Measurements from ENCODE around the gene HES2. TPM values are rescaled to one million over a fixed set of nuclear protein-coding genes. Genes with fewer than 3 reads are reported as not detected.

The HES2 gene
- total and polyA plus RNA-seq, 9 of the 15 experiments (the other 6 are each of a cell fraction or from before 2014, with no cell fraction given) = 0.05 to 0.18 (median 0.07) TPM; not detected in 4

- 0 out of 2 replicates have a peak, but pooled peaks have one; percentile 44 for TF ChIP-seq ERF (CRISPR knock-in tag; IDR thresholded peaks at IDR 0.05)
- TF ChIP-seq, protein P1, sequence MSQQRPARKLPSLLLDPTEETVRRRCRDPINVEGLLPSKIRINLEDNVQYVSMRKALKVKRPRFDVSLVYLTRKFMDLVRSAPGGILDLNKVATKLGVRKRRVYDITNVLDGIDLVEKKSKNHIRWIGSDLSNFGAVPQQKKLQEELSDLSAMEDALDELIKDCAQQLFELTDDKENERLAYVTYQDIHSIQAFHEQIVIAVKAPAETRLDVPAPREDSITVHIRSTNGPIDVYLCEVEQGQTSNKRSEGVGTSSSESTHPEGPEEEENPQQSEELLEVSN (IDR thresholded peaks at IDR 0.05; ENCODE audit: borderline replicate concordance in 1 of 2, extremely low read depth in 1 of 2, insufficient read depth in 1 of 2, insufficient read length in 1 of 2, low read depth in 1 of 2, low read length in 1 of 2, poor library complexity in 1 of 2, severe bottlenecking in 1 of 2) = peak; percentile 62 to 82
- TF ChIP-seq BHLHE40 (IDR thresholded peaks at IDR 0.05; ENCODE audit: low read length) = peak; percentile 37
- TF ChIP-seq ZBED1 (IDR thresholded peaks at IDR 0.05) = no peak
- TF ChIP-seq KDM2B (CRISPR knock-in tag; IDR thresholded peaks at IDR 0.05) = peak; percentile 34; the same call in 1 of the 2 replicates
- no peak for TF ChIP-seq BRF1 (IDR thresholded peaks at IDR 0.05; ENCODE audit: borderline replicate concordance, extremely low read depth, insufficient read length)
- 0 out of 2 replicates have a peak, but pooled peaks have one; percentile 51 for TF ChIP-seq HSF4 (CRISPR knock-in tag; IDR thresholded peaks at IDR 0.05; ENCODE audit: borderline replicate concordance)
- peak; percentile 53; the same call in 1 of the 2 replicates for TF ChIP-seq IRF2 (CRISPR knock-in tag; IDR thresholded peaks at IDR 0.05)
- no peak for TF ChIP-seq ARHGAP35 (IDR thresholded peaks at IDR 0.05; ENCODE audit: partially characterized antibody)
- no peak for TF ChIP-seq IRF1 (CRISPR knock-in tag; IDR thresholded peaks at IDR 0.05; ENCODE audit: borderline replicate concordance)
- TF ChIP-seq CSDE1 (IDR thresholded peaks at IDR 0.05) = no peak
- no peak for TF ChIP-seq FOXJ3 (CRISPR knock-in tag; IDR thresholded peaks at IDR 0.05)
- no peak for TF ChIP-seq EZH2 (IDR thresholded peaks at IDR 0.05; ENCODE audit: borderline replicate concordance, low read depth, low read length)
- peak; percentile 68 for TF ChIP-seq POLR2G (IDR thresholded peaks at IDR 0.05; ENCODE audit: low read depth, low read length)
- no peak for TF ChIP-seq NBN (IDR thresholded peaks at IDR 0.05; ENCODE audit: low read depth)
- TF ChIP-seq, protein P2, sequence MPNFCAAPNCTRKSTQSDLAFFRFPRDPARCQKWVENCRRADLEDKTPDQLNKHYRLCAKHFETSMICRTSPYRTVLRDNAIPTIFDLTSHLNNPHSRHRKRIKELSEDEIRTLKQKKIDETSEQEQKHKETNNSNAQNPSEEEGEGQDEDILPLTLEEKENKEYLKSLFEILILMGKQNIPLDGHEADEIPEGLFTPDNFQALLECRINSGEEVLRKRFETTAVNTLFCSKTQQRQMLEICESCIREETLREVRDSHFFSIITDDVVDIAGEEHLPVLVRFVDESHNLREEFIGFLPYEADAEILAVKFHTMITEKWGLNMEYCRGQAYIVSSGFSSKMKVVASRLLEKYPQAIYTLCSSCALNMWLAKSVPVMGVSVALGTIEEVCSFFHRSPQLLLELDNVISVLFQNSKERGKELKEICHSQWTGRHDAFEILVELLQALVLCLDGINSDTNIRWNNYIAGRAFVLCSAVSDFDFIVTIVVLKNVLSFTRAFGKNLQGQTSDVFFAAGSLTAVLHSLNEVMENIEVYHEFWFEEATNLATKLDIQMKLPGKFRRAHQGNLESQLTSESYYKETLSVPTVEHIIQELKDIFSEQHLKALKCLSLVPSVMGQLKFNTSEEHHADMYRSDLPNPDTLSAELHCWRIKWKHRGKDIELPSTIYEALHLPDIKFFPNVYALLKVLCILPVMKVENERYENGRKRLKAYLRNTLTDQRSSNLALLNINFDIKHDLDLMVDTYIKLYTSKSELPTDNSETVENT (CRISPR knock-in tag; IDR thresholded peaks at IDR 0.05) = peak; percentile 43
Measured at GRCh38 chr1:6424619-6425593, 5.2 kb upstream of the HES2 start, which contains the start of gene ESPN (continued).

Measured in K562 (cell line).